Measurements from ENCODE around the gene TTLL13.
"Not testable (repeated sequence)": the region's sequence is repeated elsewhere in the genome, so short reads cannot be mapped to it uniquely, and the experiment has no call there.

The TTLL13 gene

GRCh38 chr15:90286678-90287077 lies 37.3 kb downstream of the TTLL13 start:
- H3K9me3 ChIP-seq (ENCODE audit: control insufficient read depth, low read length), result no peaks in the 10 kb centered on the region
- no peaks in the 10 kb centered on the region for H3K4me1 ChIP-seq (ENCODE audit: control insufficient read depth, insufficient read depth, low read length)
- H3K27ac ChIP-seq (ENCODE audit: insufficient read depth, low read depth, low read length, poor library complexity, severe bottlenecking), result no peak overlapping the region
- H3K27me3 ChIP-seq (ENCODE audit: control insufficient read depth, insufficient read depth, low read length, poor library complexity, severe bottlenecking), result no peaks in the 10 kb centered on the region
- no peaks in the 10 kb centered on the region for H3K36me3 ChIP-seq (ENCODE audit: control insufficient read depth, insufficient read depth, low read length)
- H3K4me3 ChIP-seq (ENCODE audit: insufficient read depth, low read depth, low read length), result no peak overlapping the region

GRCh38 chr15:90287101-90287500 lies 37.7 kb downstream of the TTLL13 start:
- Histone ChIP-seq H3K4me1 (ENCODE audit: control insufficient read depth, insufficient read depth, low read length) (no peaks in the 10 kb centered on the region), H3K4me3 (ENCODE audit: insufficient read depth, low read depth, low read length) (no peak overlapping the region), H3K27ac (ENCODE audit: insufficient read depth, low read depth, low read length, poor library complexity, severe bottlenecking) (no peak overlapping the region), H3K36me3 (ENCODE audit: control insufficient read depth, insufficient read depth, low read length) (no peaks in the 10 kb centered on the region), H3K27me3 (ENCODE audit: control insufficient read depth, insufficient read depth, low read length, poor library complexity, severe bottlenecking) (no peaks in the 10 kb centered on the region), H3K9me3 (ENCODE audit: control insufficient read depth, low read length) (no peaks in the 10 kb centered on the region)
- 28 to 45% methylated on average over 4 to 5 of the region's 5 CpGs for WGBS, 2 experiments

- 91 to 97% methylated on average over 5 to 6 of the region's 6 CpGs for WGBS, 2 experiments
- no peaks in the 10 kb centered on the region for H3K9me3 ChIP-seq (ENCODE audit: control insufficient read depth, low read length)
These were observed 38.6 kb downstream of the TTLL13 start for GRCh38 chr15:90287946-90288345.

GRCh38 chr15:90291679-90292356 lies 42.5 kb downstream of the TTLL13 start:
- Histone ChIP-seq H3K27me3 (ENCODE audit: control insufficient read depth, insufficient read depth, low read length, poor library complexity, severe bottlenecking) (no peaks in the 10 kb centered on the region), H3K27ac (ENCODE audit: insufficient read depth, low read depth, low read length, poor library complexity, severe bottlenecking) (no peak overlapping the region), H3K4me1 (ENCODE audit: control insufficient read depth, insufficient read depth, low read length) (peaks cover 4% of the 10 kb centered on the region), H3K9me3 (ENCODE audit: control insufficient read depth, low read length) (no peaks in the 10 kb centered on the region), H3K36me3 (ENCODE audit: control insufficient read depth, insufficient read depth, low read length) (no peaks in the 10 kb centered on the region), H3K4me3 (ENCODE audit: insufficient read depth, low read depth, low read length) (no peak overlapping the region)
- WGBS, 2 experiments, result 88 to 89% methylated on average over 16 of the region's 16 CpGs

More at GRCh38 chr15:90287946-90288345, 38.6 kb downstream of the TTLL13 start:
- H3K27me3 ChIP-seq (ENCODE audit: control insufficient read depth, insufficient read depth, low read length, poor library complexity, severe bottlenecking), result no peaks in the 10 kb centered on the region
- no peak overlapping the region for H3K4me3 ChIP-seq (ENCODE audit: insufficient read depth, low read depth, low read length)
- H3K36me3 ChIP-seq (ENCODE audit: control insufficient read depth, insufficient read depth, low read length), result no peaks in the 10 kb centered on the region
- no peak overlapping the region for H3K27ac ChIP-seq (ENCODE audit: insufficient read depth, low read depth, low read length, poor library complexity, severe bottlenecking)
- no peaks in the 10 kb centered on the region for H3K4me1 ChIP-seq (ENCODE audit: control insufficient read depth, insufficient read depth, low read length)

GRCh38 chr15:90293040-90293810 lies 43.9 kb downstream of the TTLL13 start:
- not testable (repeated sequence) for H3K4me1 ChIP-seq (ENCODE audit: control insufficient read depth, insufficient read depth, low read length); H3K27me3 ChIP-seq (ENCODE audit: control insufficient read depth, insufficient read depth, low read length, poor library complexity, severe bottlenecking); H3K9me3 ChIP-seq (ENCODE audit: control insufficient read depth, low read length); H3K4me3 ChIP-seq (ENCODE audit: insufficient read depth, low read depth, low read length); H3K27ac ChIP-seq (ENCODE audit: insufficient read depth, low read depth, low read length, poor library complexity, severe bottlenecking); H3K36me3 ChIP-seq (ENCODE audit: control insufficient read depth, insufficient read depth, low read length)
- WGBS, 2 experiments, result 54 to 56% methylated on average over 13 of the region's 13 CpGs

GRCh38 chr15:90294159-90294558 lies 44.8 kb downstream of the TTLL13 start:
- Histone ChIP-seq H3K36me3 (ENCODE audit: control insufficient read depth, insufficient read depth, low read length) (no peaks in the 10 kb centered on the region), H3K27ac (ENCODE audit: insufficient read depth, low read depth, low read length, poor library complexity, severe bottlenecking) (no peak overlapping the region), H3K4me1 (ENCODE audit: control insufficient read depth, insufficient read depth, low read length) (peaks cover 4% of the 10 kb centered on the region), H3K27me3 (ENCODE audit: control insufficient read depth, insufficient read depth, low read length, poor library complexity, severe bottlenecking) (no peaks in the 10 kb centered on the region), H3K9me3 (ENCODE audit: control insufficient read depth, low read length) (no peaks in the 10 kb centered on the region), H3K4me3 (ENCODE audit: insufficient read depth, low read depth, low read length) (no peak overlapping the region)
- WGBS, 2 experiments, result 91 to 92% methylated on average over 6 of the region's 6 CpGs

- no peaks in the 10 kb centered on the region for H3K27me3 ChIP-seq (ENCODE audit: control insufficient read depth, insufficient read depth, low read length, poor library complexity, severe bottlenecking)
- no peaks in the 10 kb centered on the region for H3K36me3 ChIP-seq (ENCODE audit: control insufficient read depth, insufficient read depth, low read length)
- WGBS, 2 experiments, result 75 to 78% methylated on average over 16 of the region's 16 CpGs
- H3K27ac ChIP-seq (ENCODE audit: insufficient read depth, low read depth, low read length, poor library complexity, severe bottlenecking), result no peak overlapping the region
- H3K9me3 ChIP-seq (ENCODE audit: control insufficient read depth, low read length), result no peaks in the 10 kb centered on the region
- H3K4me1 ChIP-seq (ENCODE audit: control insufficient read depth, insufficient read depth, low read length), result peaks cover 4% of the 10 kb centered on the region
- H3K4me3 ChIP-seq (ENCODE audit: insufficient read depth, low read depth, low read length), result no peak overlapping the region
These were observed 45.4 kb downstream of the TTLL13 start for GRCh38 chr15:90294601-90295269.

- Histone ChIP-seq H3K4me1 (ENCODE audit: control insufficient read depth, insufficient read depth, low read length) (peaks cover 4% of the 10 kb centered on the region), H3K4me3 (ENCODE audit: insufficient read depth, low read depth, low read length) (no peak overlapping the region), H3K36me3 (ENCODE audit: control insufficient read depth, insufficient read depth, low read length) (no peaks in the 10 kb centered on the region), H3K27me3 (ENCODE audit: control insufficient read depth, insufficient read depth, low read length, poor library complexity, severe bottlenecking) (no peaks in the 10 kb centered on the region), H3K9me3 (ENCODE audit: control insufficient read depth, low read length) (no peaks in the 10 kb centered on the region), H3K27ac (ENCODE audit: insufficient read depth, low read depth, low read length, poor library complexity, severe bottlenecking) (no peak overlapping the region)
- WGBS, 2 experiments, result 68 to 74% methylated on average over 10 of the region's 10 CpGs
These were observed 45.9 kb downstream of the TTLL13 start for GRCh38 chr15:90295270-90295648.

- H3K27ac ChIP-seq (ENCODE audit: insufficient read depth, low read depth, low read length, poor library complexity, severe bottlenecking); H3K36me3 ChIP-seq (ENCODE audit: control insufficient read depth, insufficient read depth, low read length); H3K4me3 ChIP-seq (ENCODE audit: insufficient read depth, low read depth, low read length); H3K4me1 ChIP-seq (ENCODE audit: control insufficient read depth, insufficient read depth, low read length); H3K27me3 ChIP-seq (ENCODE audit: control insufficient read depth, insufficient read depth, low read length, poor library complexity, severe bottlenecking); H3K9me3 ChIP-seq (ENCODE audit: control insufficient read depth, low read length): not testable (repeated sequence)
- 77 to 88% methylated on average over 3 to 4 of the region's 4 CpGs for WGBS, 2 experiments
These were observed 47.0 kb downstream of the TTLL13 start for GRCh38 chr15:90296316-90296884.

GRCh38 chr15:90297021-90297420 lies 47.7 kb downstream of the TTLL13 start:
- Histone ChIP-seq H3K4me3 (ENCODE audit: insufficient read depth, low read depth, low read length) (no peak overlapping the region), H3K9me3 (ENCODE audit: control insufficient read depth, low read length) (no peaks in the 10 kb centered on the region), H3K36me3 (ENCODE audit: control insufficient read depth, insufficient read depth, low read length) (no peaks in the 10 kb centered on the region), H3K27ac (ENCODE audit: insufficient read depth, low read depth, low read length, poor library complexity, severe bottlenecking) (no peak overlapping the region), H3K4me1 (ENCODE audit: control insufficient read depth, insufficient read depth, low read length) (peaks cover 5% of the 10 kb centered on the region), H3K27me3 (ENCODE audit: control insufficient read depth, insufficient read depth, low read length, poor library complexity, severe bottlenecking) (no peaks in the 10 kb centered on the region)
- WGBS, 2 experiments, result 99 to 100% methylated on average over 3 to 4 of the region's 4 CpGs
